ENCODE data around the gene TTYH2. TPM values are rescaled to one million over a fixed set of nuclear protein-coding genes. Genes with fewer than 3 reads are reported as not detected.

Gene TTYH2
- total and polyA plus RNA-seq, 2 of the 4 experiments (the other 2 are of a cell fraction): 2.3 to 6.8 TPM

- Histone ChIP-seq H2BK15ac (ENCODE audit: low read depth, low read length) (no peak overlapping the region), H4K5ac (ENCODE audit: low read depth, low read length) (no peak overlapping the region), H3K18ac (ENCODE audit: low read depth, low read length) (no peak overlapping the region), H4K91ac (ENCODE audit: insufficient read depth, low read depth, low read length) (no peak overlapping the region), H3K9me3 (ENCODE audit: control insufficient read depth, insufficient read depth, low read length) (no peaks in the 10 kb centered on the region), H3K23ac (ENCODE audit: low read depth, low read length) (no peak overlapping the region), H3K27ac (ENCODE audit: insufficient read depth, low read length) (no peak overlapping the region), H2AFZ (replicated peaks; ENCODE audit: low read length, poor library complexity) (no peak overlapping the region), H3K9me1 (ENCODE audit: insufficient read depth, low read length) (no peaks in the 10 kb centered on the region), H4K8ac (ENCODE audit: low read depth in 2 of 2, low read length in 2 of 2) (no peak overlapping the region), H3K14ac (replicated peaks; ENCODE audit: low read depth, low read length) (no peak overlapping the region), H2BK5ac (ENCODE audit: low read depth, low read length, poor library complexity, severe bottlenecking) (no peak overlapping the region), H2BK20ac (ENCODE audit: low read depth, low read length) (no peak overlapping the region), H2BK120ac (ENCODE audit: low read depth, low read length) (no peak overlapping the region), H3K4ac (ENCODE audit: low read depth, low read length) (no peak overlapping the region), H3K36me3 (ENCODE audit: control insufficient read depth, insufficient read depth, low read length) (no peaks in the 10 kb centered on the region), H3K4me2 (ENCODE audit: low read depth, low read length) (no peak overlapping the region), H2AK9ac (replicated peaks; ENCODE audit: low read depth, low read length, poor library complexity) (no peak overlapping the region), H3K27me3 (ENCODE audit: control insufficient read depth, insufficient read depth, low read length) (no peaks in the 10 kb centered on the region; the same call in 1 of the 2 replicates), H2AK5ac (ENCODE audit: low read depth, low read length) (no peak overlapping the region), H4K20me1 (ENCODE audit: insufficient read depth, low read length) (no peaks in the 10 kb centered on the region), H3K4me3 (ENCODE audit: insufficient read depth, low read depth, low read length) (no peak overlapping the region), H3K56ac (ENCODE audit: extremely low read depth, insufficient read depth, low read length) (no peak overlapping the region), H3K4me1 (ENCODE audit: control insufficient read depth, insufficient read depth, low read length) (no peaks in the 10 kb centered on the region), H3K79me1 (ENCODE audit: low read depth in 1 of 2, low read length in 2 of 2) (no peaks in the 10 kb centered on the region), H3K9ac (ENCODE audit: low read depth, low read length) (no peak overlapping the region)
- DNase-seq (no peak), ATAC-seq (ENCODE audit: low read depth) (no peak)
- dilution Hi-C loops (cut with HindIII; ENCODE audit: low sequenced_read_pairs, unreplicated experiment) (no loop called here), in situ Hi-C loops (cut with MboI; ENCODE audit: low sequenced_read_pairs) (loop anchor here (25.0 kb wide), 1 partner anchor 918 kb away; the partner anchor contains the start of gene CPSF4L), intact Hi-C loops (cut with micrococcal nuclease) (no loop called here)
- no peak for TF ChIP-seq NFE2L2 (IDR thresholded peaks at IDR 0.05; ENCODE audit: low read depth, low read length)
- no peak for TF ChIP-seq CHD1 (IDR thresholded peaks at IDR 0.05; ENCODE audit: low read depth, low read length)
- no peak for TF ChIP-seq POLR2A (IDR thresholded peaks at IDR 0.05; ENCODE audit: low read depth, low read length)
- TF ChIP-seq USF2 (IDR thresholded peaks at IDR 0.05; ENCODE audit: low read depth, low read length): no peak
- TF ChIP-seq MAZ (IDR thresholded peaks at IDR 0.05; ENCODE audit: borderline replicate concordance, low read depth, low read length): no peak
- CTCF ChIA-PET: interaction anchor here (0.8 kb wide), 1 partner anchor 752 kb away, joined by 3 read pairs; no protein-coding TSS in a partner anchor
- BruUV-seq (replicated peaks): no TSS peak
- whole genome bisulfite sequencing, 2 experiments (ENCODE audit: extremely low coverage in 2 of 2, insufficient read length in 1 of 2): 30% methylated on average over 2 of the region's 8 CpGs; no CpG with 5 or more reads in 1 of the 2 experiments
- POLR2A ChIA-PET (ENCODE audit: unreplicated experiment): no interaction called here
Observed at GRCh38 chr17:74180336-74180735, 33.0 kb upstream of the TTYH2 start.
